ENCODE results near the gene C16orf46. TPM values are rescaled to one million over a fixed set of nuclear protein-coding genes. Genes with fewer than 3 reads are reported as not detected.

The C16orf46 gene
- total and polyA plus RNA-seq, 2 of the 13 experiments (the other 11 are each of a cell fraction or from before 2014, with no cell fraction given): 0.38 to 0.55 TPM

DNA sequence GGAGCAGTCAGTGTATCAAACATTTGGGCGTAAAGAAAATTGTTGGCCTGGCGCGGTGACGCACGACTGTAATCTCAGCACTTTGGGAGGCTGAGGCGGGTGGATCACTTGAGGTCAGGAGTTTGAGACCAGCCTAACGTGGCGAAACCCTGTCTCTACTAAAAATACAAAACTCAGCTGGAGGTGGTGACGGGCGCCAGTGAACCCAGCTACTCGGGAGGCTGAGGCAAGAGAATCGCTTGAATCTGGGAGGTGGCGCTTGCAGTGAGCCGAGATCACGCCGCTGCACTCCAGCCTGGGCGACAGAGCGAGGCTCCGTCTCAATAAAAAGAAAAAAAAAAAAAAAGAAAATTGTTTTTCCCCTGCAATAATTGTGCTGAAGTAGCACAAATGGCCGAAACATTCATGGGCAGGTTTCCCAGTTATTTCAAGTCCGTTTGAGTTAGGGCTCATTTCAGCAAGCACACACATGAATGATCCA lies 17.8 kb upstream of the C16orf46 start (continued):
- TF ChIP-seq, protein P1, sequence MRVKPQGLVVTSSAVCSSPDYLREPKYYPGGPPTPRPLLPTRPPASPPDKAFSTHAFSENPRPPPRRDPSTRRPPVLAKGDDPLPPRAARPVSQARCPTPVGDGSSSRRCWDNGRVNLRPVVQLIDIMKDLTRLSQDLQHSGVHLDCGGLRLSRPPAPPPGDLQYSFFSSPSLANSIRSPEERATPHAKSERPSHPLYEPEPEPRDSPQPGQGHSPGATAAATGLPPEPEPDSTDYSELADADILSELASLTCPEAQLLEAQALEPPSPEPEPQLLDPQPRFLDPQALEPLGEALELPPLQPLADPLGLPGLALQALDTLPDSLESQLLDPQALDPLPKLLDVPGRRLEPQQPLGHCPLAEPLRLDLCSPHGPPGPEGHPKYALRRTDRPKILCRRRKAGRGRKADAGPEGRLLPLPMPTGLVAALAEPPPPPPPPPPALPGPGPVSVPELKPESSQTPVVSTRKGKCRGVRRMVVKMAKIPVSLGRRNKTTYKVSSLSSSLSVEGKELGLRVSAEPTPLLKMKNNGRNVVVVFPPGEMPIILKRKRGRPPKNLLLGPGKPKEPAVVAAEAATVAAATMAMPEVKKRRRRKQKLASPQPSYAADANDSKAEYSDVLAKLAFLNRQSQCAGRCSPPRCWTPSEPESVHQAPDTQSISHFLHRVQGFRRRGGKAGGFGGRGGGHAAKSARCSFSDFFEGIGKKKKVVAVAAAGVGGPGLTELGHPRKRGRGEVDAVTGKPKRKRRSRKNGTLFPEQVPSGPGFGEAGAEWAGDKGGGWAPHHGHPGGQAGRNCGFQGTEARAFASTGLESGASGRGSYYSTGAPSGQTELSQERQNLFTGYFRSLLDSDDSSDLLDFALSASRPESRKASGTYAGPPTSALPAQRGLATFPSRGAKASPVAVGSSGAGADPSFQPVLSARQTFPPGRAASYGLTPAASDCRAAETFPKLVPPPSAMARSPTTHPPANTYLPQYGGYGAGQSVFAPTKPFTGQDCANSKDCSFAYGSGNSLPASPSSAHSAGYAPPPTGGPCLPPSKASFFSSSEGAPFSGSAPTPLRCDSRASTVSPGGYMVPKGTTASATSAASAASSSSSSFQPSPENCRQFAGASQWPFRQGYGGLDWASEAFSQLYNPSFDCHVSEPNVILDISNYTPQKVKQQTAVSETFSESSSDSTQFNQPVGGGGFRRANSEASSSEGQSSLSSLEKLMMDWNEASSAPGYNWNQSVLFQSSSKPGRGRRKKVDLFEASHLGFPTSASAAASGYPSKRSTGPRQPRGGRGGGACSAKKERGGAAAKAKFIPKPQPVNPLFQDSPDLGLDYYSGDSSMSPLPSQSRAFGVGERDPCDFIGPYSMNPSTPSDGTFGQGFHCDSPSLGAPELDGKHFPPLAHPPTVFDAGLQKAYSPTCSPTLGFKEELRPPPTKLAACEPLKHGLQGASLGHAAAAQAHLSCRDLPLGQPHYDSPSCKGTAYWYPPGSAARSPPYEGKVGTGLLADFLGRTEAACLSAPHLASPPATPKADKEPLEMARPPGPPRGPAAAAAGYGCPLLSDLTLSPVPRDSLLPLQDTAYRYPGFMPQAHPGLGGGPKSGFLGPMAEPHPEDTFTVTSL (CRISPR knock-in tag; IDR thresholded peaks at IDR 0.05; ENCODE audit: borderline replicate concordance): no peak
- TF ChIP-seq ZNF260 (CRISPR knock-in tag; IDR thresholded peaks at IDR 0.05; ENCODE audit: borderline replicate concordance, low read depth) (no peak), ZNF10 (CRISPR knock-in tag; IDR thresholded peaks at IDR 0.05; ENCODE audit: borderline replicate concordance, low read depth) (no peak)
- TF ChIP-seq, protein P2, sequence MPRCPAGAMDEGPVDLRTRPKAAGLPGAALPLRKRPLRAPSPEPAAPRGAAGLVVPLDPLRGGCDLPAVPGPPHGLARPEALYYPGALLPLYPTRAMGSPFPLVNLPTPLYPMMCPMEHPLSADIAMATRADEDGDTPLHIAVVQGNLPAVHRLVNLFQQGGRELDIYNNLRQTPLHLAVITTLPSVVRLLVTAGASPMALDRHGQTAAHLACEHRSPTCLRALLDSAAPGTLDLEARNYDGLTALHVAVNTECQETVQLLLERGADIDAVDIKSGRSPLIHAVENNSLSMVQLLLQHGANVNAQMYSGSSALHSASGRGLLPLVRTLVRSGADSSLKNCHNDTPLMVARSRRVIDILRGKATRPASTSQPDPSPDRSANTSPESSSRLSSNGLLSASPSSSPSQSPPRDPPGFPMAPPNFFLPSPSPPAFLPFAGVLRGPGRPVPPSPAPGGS (CRISPR knock-in tag; IDR thresholded peaks at IDR 0.05): no peak
- TF ChIP-seq, protein P3, sequence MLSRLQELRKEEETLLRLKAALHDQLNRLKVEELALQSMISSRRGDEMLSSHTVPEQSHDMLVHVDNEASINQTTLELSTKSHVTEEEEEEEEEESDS (CRISPR knock-in tag; IDR thresholded peaks at IDR 0.05; ENCODE audit: borderline replicate concordance): 0 out of 2 replicates have a peak, but pooled peaks have one; percentile 36

All from HepG2 (cell line).